ENCODE data around the gene BCL2L14. TPM values are rescaled to one million over a fixed set of nuclear protein-coding genes. Genes with fewer than 3 reads are reported as not detected.

BCL2L14 gene
- total and polyA plus RNA-seq, 7 donors = 21.6 to 41.8 (median 36.0) TPM; not detected in 4

- Histone ChIP-seq H3K4me1 (no peaks in the 10 kb centered on the region), H3K9me3 (no peaks in the 10 kb centered on the region), H3K27ac (no peak overlapping the region), H3K27me3 (no peaks in the 10 kb centered on the region), H3K4me3 (no peak overlapping the region), H3K36me3 (no peaks in the 10 kb centered on the region)
- 13 to 67% methylated on average over 2 of the region's 2 CpGs for WGBS, 2 donors
- TF ChIP-seq POLR2A (IDR thresholded peaks at IDR 0.05) (no peak), EP300 (IDR thresholded peaks at IDR 0.05) (no peak)
- intact Hi-C loops (cut with DNase I) = no loop called here
- no peak for DNase-seq
Observed at GRCh38 chr12:12025799-12026386, 44.8 kb upstream of the BCL2L14 start.

- no peak for DNase-seq
- H3K9me3 ChIP-seq = no peaks in the 10 kb centered on the region
- H3K36me3 ChIP-seq = no peaks in the 10 kb centered on the region
- no peaks in the 10 kb centered on the region for H3K27me3 ChIP-seq
- no peak for TF ChIP-seq EP300 (IDR thresholded peaks at IDR 0.05)
- no peak overlapping the region for H3K27ac ChIP-seq
- intact Hi-C loops (cut with DNase I) = no loop called here
- H3K4me3 ChIP-seq = no peak overlapping the region
- peaks cover 0 to 10% (median 8%) of the 10 kb centered on the region in 4 donors for H3K4me1 ChIP-seq
- WGBS, 2 donors = 85% methylated on average over 11 of the region's 11 CpGs
Observed at GRCh38 chr12:12028668-12029402, 41.9 kb upstream of the BCL2L14 start.

DNA sequence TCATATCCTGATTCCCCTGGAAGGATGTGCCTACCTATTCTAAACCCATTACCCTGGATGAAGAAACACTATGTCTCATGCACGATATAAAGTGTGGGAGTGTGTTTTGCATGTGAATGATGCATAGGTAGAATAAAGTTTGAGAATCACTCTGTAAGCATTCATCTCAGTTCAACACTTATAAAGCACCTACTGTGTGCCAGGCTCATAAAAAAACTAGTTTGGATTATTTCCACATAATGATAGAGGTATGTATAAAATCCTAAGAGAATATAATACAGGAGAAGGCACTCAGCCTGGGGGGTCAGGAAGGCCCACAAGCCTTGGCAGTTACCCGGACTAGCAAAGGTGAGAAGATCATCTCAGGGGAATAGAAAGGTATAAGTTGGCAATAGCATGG is 41.1 kb upstream of the BCL2L14 start:
- no peaks in the 10 kb centered on the region for H3K9me3 ChIP-seq
- no peaks in the 10 kb centered on the region for H3K27me3 ChIP-seq
- no peak for TF ChIP-seq CTCF (IDR thresholded peaks at IDR 0.05)
- no peak for TF ChIP-seq POLR2AphosphoS5 (IDR thresholded peaks at IDR 0.05)
- TF ChIP-seq EP300 (IDR thresholded peaks at IDR 0.05) = no peak
- no peak for TF ChIP-seq POLR2A (IDR thresholded peaks at IDR 0.05)
- no peak overlapping the region for H3K4me3 ChIP-seq
- H3K4me1 ChIP-seq = peaks cover 0 to 10% (median 8%) of the 10 kb centered on the region in 4 donors
- intact Hi-C loops (cut with DNase I) = loop anchor here (5.0 to 10.0 kb wide), 2 partner anchors 305 to 377 kb away; no protein-coding TSS in a partner anchor
- H3K27ac ChIP-seq = no peak overlapping the region
- no peak for DNase-seq
- H3K36me3 ChIP-seq = no peaks in the 10 kb centered on the region
- WGBS, 2 donors = 91 to 98% methylated on average over 2 of the region's 2 CpGs

- Histone ChIP-seq H3K4me1 (peaks cover 0 to 10% (median 8%) of the 10 kb centered on the region in 4 donors), H3K27ac (peak overlapping the region; percentile 79 to 83 (median 79)), H3K36me3 (no peaks in the 10 kb centered on the region), H3K4me3 (peak overlapping the region in 3 of 4 donors; percentile 38 to 49 (median 47)), H3K27me3 (no peaks in the 10 kb centered on the region), H3K9me3 (no peaks in the 10 kb centered on the region)
- TF ChIP-seq CTCF (IDR thresholded peaks at IDR 0.05) = no peak
- no peak for TF ChIP-seq POLR2AphosphoS5 (IDR thresholded peaks at IDR 0.05)
- 45 to 53% methylated on average over 12 of the region's 12 CpGs for WGBS, 2 donors
- DNase-seq = no peak
- intact Hi-C loops (cut with DNase I) = loop anchor here (5.0 to 10.0 kb wide), 2 partner anchors 308 to 380 kb away; no protein-coding TSS in a partner anchor
Observed at GRCh38 chr12:12032260-12032791, 38.4 kb upstream of the BCL2L14 start.

DNA sequence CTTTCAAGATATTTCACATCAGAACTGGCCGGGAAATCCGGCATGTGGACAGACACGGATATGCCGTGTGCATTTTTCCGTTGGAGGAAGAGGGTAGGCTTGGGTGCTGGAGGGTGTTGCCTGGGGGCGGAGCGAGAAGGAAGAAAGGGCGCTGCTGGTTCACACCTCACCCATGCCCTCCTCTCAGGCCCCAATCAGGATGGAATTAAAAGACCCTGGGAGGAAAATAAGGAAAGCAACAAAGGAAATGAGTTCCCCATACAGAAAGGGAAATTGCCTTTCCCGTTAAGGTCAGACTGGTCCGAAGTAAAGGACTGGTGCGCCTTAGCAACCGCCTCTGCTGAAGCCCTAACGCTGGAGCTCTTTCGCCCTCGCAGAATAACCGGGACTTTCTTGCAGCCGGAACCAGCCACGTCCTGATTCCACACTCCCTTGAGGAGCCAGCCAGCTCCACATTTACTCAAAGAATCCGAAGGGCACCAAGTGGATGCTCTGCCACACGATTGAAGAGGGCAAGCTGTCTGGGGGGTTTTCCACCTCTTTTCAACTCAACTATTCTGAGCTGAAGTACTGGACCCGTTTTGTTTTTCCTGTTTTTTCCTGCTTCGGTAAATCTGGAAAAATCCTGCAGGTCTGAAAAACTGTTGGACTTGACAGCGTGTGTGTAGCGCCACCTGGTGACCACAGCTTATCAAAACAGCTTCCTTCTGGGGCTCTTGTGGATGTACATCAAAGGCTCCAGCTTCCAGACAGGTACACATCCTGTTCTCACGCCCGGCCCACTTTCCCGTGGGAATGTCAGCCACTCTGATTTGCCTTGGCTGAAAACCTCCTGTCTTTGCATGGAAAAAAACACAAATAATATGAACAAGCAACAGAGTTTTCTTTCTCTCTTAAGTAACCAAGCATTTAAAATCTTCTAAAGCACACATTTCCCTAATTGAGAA is 37.6 kb upstream of the BCL2L14 start:
- peak overlapping the region; percentile 24 to 49 (median 42) for H3K4me3 ChIP-seq
- peaks cover 0 to 10% (median 8%) of the 10 kb centered on the region in 4 donors for H3K4me1 ChIP-seq
- H3K27ac ChIP-seq = peak overlapping the region; percentile 79 to 83 (median 79)
- no peaks in the 10 kb centered on the region for H3K9me3 ChIP-seq
- DNase-seq = peak; percentile 87
- no peaks in the 10 kb centered on the region for H3K27me3 ChIP-seq
- 1% methylated on average over 27 of the region's 27 CpGs for WGBS, 2 donors
- intact Hi-C loops (cut with DNase I) = loop anchor here (1.0 to 10.0 kb wide), 4 partner anchors 308 to 479 kb away; no protein-coding TSS in a partner anchor
- no peak for TF ChIP-seq POLR2A (IDR thresholded peaks at IDR 0.05)
- TF ChIP-seq EP300 (IDR thresholded peaks at IDR 0.05) = no peak
- TF ChIP-seq POLR2AphosphoS5 (IDR thresholded peaks at IDR 0.05) = peak in 2 of 4 donors; percentile 7 to 31
- TF ChIP-seq CTCF (IDR thresholded peaks at IDR 0.05) = peak; percentile 82 to 89 (median 86)
- no peaks in the 10 kb centered on the region for H3K36me3 ChIP-seq
